Sigmoid colon (tissue), 3 donors: Measurements from ENCODE around the gene LDLRAD3.

Source experiments
- POLR2A ChIP-seq, 2 donors: fragments of 450-650 bp; IDR thresholded peaks; one replicate each; pipeline ENCODE4 v1.6.1; 2016; ENCODE audit warnings: antibody characterized with exemption in 2 of 2, mild to moderate bottlenecking in 2 of 2, moderate library complexity in 2 of 2
- TF ChIP-seq, protein P1 (sequence below), 4 experiments: fragments of 450-650 bp in 3 of 4; fragments of 200-600 bp in 1 of 4; IDR thresholded peaks; one replicate each; pipeline ENCODE4 v1.5.1; 2016 to 2019; ENCODE audit warnings: antibody characterized with exemption in 4 of 4, mild to moderate bottlenecking in 3 of 4, moderate library complexity in 2 of 4

DNA sequence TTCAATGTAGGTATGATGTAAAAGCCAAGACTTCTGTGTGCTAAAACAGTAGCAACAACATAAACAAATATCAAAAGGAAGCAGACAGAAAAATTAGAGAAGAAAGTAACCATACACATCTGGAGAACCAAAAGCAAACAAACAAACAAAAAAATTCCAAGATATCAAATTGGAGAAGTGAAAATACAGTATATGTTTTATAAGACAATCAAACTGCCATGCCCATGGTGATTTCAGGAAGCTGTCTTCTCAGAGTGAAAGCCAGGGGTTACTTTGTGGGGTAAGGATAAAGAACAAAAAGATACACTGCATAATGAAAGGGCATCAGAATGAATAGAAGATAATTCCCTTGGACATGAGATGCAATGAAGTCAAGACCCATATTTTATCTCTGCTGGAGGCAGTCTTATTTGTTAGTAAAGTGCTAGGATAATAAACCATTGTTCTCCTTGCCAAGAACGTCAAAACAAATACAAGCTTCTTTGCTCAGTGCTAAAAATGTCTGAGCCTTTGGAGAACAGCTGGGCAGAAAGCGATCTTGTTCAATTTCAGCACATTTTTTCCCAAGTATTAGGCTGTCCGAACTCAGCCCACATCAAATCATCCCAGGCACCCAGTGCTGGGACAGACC is 38.1 kb upstream of the LDLRAD3 start:
- TF ChIP-seq, protein P1, sequence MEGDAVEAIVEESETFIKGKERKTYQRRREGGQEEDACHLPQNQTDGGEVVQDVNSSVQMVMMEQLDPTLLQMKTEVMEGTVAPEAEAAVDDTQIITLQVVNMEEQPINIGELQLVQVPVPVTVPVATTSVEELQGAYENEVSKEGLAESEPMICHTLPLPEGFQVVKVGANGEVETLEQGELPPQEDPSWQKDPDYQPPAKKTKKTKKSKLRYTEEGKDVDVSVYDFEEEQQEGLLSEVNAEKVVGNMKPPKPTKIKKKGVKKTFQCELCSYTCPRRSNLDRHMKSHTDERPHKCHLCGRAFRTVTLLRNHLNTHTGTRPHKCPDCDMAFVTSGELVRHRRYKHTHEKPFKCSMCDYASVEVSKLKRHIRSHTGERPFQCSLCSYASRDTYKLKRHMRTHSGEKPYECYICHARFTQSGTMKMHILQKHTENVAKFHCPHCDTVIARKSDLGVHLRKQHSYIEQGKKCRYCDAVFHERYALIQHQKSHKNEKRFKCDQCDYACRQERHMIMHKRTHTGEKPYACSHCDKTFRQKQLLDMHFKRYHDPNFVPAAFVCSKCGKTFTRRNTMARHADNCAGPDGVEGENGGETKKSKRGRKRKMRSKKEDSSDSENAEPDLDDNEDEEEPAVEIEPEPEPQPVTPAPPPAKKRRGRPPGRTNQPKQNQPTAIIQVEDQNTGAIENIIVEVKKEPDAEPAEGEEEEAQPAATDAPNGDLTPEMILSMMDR (IDR thresholded peaks at IDR 0.05): no peak
- TF ChIP-seq POLR2A (IDR thresholded peaks at IDR 0.05): no peak
